Panc1 (cell line): ENCODE measurements around the gene GLI1. TPM values are rescaled to one million over a fixed set of nuclear protein-coding genes. Genes with fewer than 3 reads are reported as not detected.
A peak's percentile ranks its signal among the peaks of the same experiment; 100 is the strongest.

Experiments used
- ATAC-seq: fragments of 200-7000 bp; cut with Tn5 transposase; 2 replicates; pipeline ENCODE4 v1.9.1; 2020; ENCODE audit warnings: mild to moderate bottlenecking, moderate library complexity
- BruUV-seq: library from RNA; stranded (reverse); fragments of 400-500 nt; replicated peaks from 2 replicates; lab custom pipeline; 2021; lab: Mats Ljungman, UMichigan
- CTCF ChIA-PET: fragments of 300-600 bp; sonication (Branson Sonifier 250); formaldehyde crosslinking; loops from one replicate; lab custom pipeline; 2022; ENCODE audit warnings: antibody characterized with exemption; lab: Charles Lee
- POLR2A ChIA-PET: fragments of 300-600 bp; sonication (Branson Sonifier 250); formaldehyde crosslinking; loops from one replicate; lab custom pipeline; 2022; ENCODE audit warnings: antibody characterized with exemption; lab: Charles Lee
- DNase-seq: peaks from one replicate; pipeline ENCODE4 v3.0.0-alpha.2; 2010; ENCODE audit warnings: low read depth, low spot score
- H3K27ac ChIP-seq: 2 replicates; pipeline ENCODE4 v1.5.1; 2011; ENCODE audit warnings: mild to moderate bottlenecking, low read length, inconsistent platforms
- H3K27me3 ChIP-seq: fragments of 200-500 bp; sonication (Bioruptor generic); 2 replicates; pipeline ENCODE4 v1.6.0; 2014; ENCODE audit warnings: low read length, inconsistent platforms; ENCODE audit not compliant: control insufficient read depth, insufficient read depth
- H3K36me3 ChIP-seq: fragments of 200-500 bp; sonication (Bioruptor generic); 2 replicates; pipeline ENCODE4 v1.5.1; 2014; ENCODE audit warnings: inconsistent platforms, mild to moderate bottlenecking, low read length, moderate library complexity; ENCODE audit not compliant: control insufficient read depth, insufficient read depth
- H3K4me1 ChIP-seq: 2 replicates; pipeline ENCODE4 v1.5.1; 2011; ENCODE audit warnings: inconsistent platforms, mild to moderate bottlenecking, low read length, moderate library complexity; ENCODE audit not compliant: control insufficient read depth, insufficient read depth
- H3K4me3 ChIP-seq, 2 experiments: 2 replicates each; pipeline ENCODE4 v1.5.1; 2011 to 2012; ENCODE audit warnings: low read depth in 2 of 2, low read length in 2 of 2, mild to moderate bottlenecking in 2 of 2, inconsistent platforms in 1 of 2, moderate library complexity in 1 of 2
- H3K9me3 ChIP-seq: fragments of 200-500 bp; sonication (Bioruptor generic); 2 replicates; pipeline ENCODE4 v1.5.1; 2014; ENCODE audit warnings: low read depth, mild to moderate bottlenecking, inconsistent platforms, low read length, moderate library complexity; ENCODE audit not compliant: control insufficient read depth, insufficient read depth
- POLR2AphosphoS5 ChIP-seq: IDR thresholded peaks from 2 replicates; pipeline ENCODE4 v1.6.1; 2012; ENCODE audit warnings: mild to moderate bottlenecking, low read depth, low read length, moderate library complexity
- SIN3A ChIP-seq: IDR thresholded peaks from 2 replicates; pipeline ENCODE4 v1.6.1; 2012; ENCODE audit warnings: low read depth, mild to moderate bottlenecking, low read length, moderate library complexity, borderline replicate concordance; ENCODE audit not compliant: insufficient read depth
- TCF7L2 ChIP-seq: IDR thresholded peaks from 2 replicates; pipeline ENCODE4 v1.6.1; 2011; ENCODE audit warnings: mild to moderate bottlenecking, low read depth, low read length, inconsistent platforms
- in situ Hi-C: cut with HindIII; loops from 2 replicates; pipeline ENCODE4 v1.10.0; 2016; ENCODE audit warnings: low sequenced_read_pairs, low pct_unique_long_range_greater_than_20kb
- intact Hi-C: fragments of 100-400 bp; cut with micrococcal nuclease; formaldehyde crosslinking; loops from one replicate; pipeline ENCODE4 v1.10.0; 2022; ENCODE audit not compliant: unreplicated experiment
- total RNA-seq: library from RNA; stranded (reverse); gene quantifications from one replicate; pipeline ENCODE4 v1.2.1, GENCODE V29; 2021; ENCODE audit not compliant: unreplicated experiment
- TF ChIP-seq, protein P1 (sequence below), 2 experiments: IDR thresholded peaks; 2 replicates each; pipeline ENCODE4 v1.6.1; 2011 to 2012; ENCODE audit warnings: low read depth in 2 of 2, control low read depth in 1 of 2, low read length in 1 of 2, mild to moderate bottlenecking in 1 of 2, moderate library complexity in 1 of 2; ENCODE audit not compliant: insufficient read depth in 1 of 2
- TF ChIP-seq, protein P2 (sequence below): fragments of 450-650 bp; IDR thresholded peaks from 2 replicates; pipeline ENCODE4 v1.5.1; 2017; ENCODE audit warnings: mild to moderate bottlenecking

The GLI1 gene
- total RNA-seq, 1 experiment from 2014 or later: 6.5 TPM

DNA sequence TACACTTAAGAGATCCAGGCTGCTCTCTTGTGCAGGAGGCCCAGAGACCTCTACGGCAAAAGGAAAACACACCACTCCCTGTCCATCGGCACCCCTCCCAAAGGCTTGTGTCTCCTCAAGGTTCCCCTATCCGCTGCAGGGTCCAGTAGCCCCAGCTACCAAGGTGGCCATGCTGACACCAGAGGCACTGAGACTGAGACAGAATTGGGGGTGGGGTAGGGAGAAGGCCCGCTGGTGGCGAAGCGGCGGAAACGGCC is 60.1 kb downstream of the GLI1 start:
- CTCF ChIA-PET: no interaction called here
- ATAC-seq: no peak
- POLR2A ChIA-PET: no interaction called here
- BruUV-seq: no TSS peak
- H3K9me3 ChIP-seq: no peaks in the 10 kb centered on the region
- in situ Hi-C loops (no loop called here), intact Hi-C loops (no loop called here)
- peaks cover 19% of the 10 kb centered on the region for H3K36me3 ChIP-seq
- peak overlapping the region; percentile 88 to 98 for H3K4me3 ChIP-seq
- no peak for DNase-seq
- no peaks in the 10 kb centered on the region for H3K27me3 ChIP-seq
- peak overlapping the region; percentile 96 for H3K27ac ChIP-seq
- TF ChIP-seq POLR2AphosphoS5 (no peak), SIN3A (no peak), TCF7L2 (no peak)
- TF ChIP-seq, protein P1, sequence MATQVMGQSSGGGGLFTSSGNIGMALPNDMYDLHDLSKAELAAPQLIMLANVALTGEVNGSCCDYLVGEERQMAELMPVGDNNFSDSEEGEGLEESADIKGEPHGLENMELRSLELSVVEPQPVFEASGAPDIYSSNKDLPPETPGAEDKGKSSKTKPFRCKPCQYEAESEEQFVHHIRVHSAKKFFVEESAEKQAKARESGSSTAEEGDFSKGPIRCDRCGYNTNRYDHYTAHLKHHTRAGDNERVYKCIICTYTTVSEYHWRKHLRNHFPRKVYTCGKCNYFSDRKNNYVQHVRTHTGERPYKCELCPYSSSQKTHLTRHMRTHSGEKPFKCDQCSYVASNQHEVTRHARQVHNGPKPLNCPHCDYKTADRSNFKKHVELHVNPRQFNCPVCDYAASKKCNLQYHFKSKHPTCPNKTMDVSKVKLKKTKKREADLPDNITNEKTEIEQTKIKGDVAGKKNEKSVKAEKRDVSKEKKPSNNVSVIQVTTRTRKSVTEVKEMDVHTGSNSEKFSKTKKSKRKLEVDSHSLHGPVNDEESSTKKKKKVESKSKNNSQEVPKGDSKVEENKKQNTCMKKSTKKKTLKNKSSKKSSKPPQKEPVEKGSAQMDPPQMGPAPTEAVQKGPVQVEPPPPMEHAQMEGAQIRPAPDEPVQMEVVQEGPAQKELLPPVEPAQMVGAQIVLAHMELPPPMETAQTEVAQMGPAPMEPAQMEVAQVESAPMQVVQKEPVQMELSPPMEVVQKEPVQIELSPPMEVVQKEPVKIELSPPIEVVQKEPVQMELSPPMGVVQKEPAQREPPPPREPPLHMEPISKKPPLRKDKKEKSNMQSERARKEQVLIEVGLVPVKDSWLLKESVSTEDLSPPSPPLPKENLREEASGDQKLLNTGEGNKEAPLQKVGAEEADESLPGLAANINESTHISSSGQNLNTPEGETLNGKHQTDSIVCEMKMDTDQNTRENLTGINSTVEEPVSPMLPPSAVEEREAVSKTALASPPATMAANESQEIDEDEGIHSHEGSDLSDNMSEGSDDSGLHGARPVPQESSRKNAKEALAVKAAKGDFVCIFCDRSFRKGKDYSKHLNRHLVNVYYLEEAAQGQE (IDR thresholded peaks at IDR 0.05; ENCODE audit: insufficient read depth in 1 of 2, low read depth in 2 of 2, low read length in 1 of 2): no peak
- TF ChIP-seq, protein P2, sequence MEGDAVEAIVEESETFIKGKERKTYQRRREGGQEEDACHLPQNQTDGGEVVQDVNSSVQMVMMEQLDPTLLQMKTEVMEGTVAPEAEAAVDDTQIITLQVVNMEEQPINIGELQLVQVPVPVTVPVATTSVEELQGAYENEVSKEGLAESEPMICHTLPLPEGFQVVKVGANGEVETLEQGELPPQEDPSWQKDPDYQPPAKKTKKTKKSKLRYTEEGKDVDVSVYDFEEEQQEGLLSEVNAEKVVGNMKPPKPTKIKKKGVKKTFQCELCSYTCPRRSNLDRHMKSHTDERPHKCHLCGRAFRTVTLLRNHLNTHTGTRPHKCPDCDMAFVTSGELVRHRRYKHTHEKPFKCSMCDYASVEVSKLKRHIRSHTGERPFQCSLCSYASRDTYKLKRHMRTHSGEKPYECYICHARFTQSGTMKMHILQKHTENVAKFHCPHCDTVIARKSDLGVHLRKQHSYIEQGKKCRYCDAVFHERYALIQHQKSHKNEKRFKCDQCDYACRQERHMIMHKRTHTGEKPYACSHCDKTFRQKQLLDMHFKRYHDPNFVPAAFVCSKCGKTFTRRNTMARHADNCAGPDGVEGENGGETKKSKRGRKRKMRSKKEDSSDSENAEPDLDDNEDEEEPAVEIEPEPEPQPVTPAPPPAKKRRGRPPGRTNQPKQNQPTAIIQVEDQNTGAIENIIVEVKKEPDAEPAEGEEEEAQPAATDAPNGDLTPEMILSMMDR: no peak
- peaks cover 57% of the 10 kb centered on the region for H3K4me1 ChIP-seq

DNA sequence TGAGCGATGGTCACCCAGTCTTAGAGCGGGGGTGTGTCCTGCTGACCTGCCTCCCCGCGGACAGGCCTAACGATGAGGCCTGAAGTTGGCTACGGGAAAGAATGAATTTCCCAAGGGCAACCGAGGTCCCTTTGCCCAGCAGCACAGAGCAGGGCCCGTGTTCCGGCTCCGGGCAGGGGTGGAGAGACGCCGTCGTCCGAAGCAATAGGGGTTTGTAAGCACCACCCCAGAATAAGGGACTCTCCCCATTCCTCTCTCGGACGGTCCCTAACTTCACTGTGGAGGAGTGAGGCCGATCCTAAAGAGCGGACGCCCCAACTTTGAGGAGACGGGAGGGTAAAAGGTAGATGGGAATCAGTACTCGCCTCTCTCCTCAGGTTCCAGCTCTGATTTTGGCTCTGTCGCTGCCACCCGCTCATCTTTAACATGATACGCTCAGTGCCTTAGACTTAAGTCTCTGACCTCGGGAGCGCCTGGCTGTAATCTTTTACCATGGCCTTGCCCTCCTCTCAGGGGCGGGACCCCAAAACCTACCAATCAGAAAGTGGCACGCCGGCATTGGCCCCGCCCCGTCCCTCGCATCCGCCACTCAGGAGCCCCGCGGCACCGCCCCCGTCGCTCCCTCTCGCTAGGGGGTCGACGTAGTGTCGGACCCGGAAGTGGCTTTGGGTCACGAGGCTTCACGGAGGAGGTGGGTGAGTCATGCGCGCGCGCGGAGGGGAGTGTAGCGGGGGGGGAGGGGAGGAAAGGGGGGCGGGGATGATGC is 60.7 kb downstream of the GLI1 start, which contains the start of gene DDIT3:
TSS of gene DDIT3 (minus strand) at position 462 of the 766 bp plus-strand sequence. CDS start 3,108 bp downstream, outside the sequence.
- ChIA-PET CTCF (no interaction called here), POLR2A (interaction anchor here (0.6 kb wide), 1 partner anchor 866 kb away, joined by 3 read pairs; no protein-coding TSS in a partner anchor)
- Histone ChIP-seq H3K4me1 (peaks cover 54% of the 10 kb centered on the region), H3K36me3 (peaks cover 19% of the 10 kb centered on the region), H3K9me3 (no peaks in the 10 kb centered on the region), H3K4me3 (peak within 1 kb of the TSS; percentile 88 to 98), H3K27me3 (no peaks in the 10 kb centered on the region), H3K27ac (peak within 1 kb of the TSS; percentile 96)
- TF ChIP-seq TCF7L2 (no peak), SIN3A (peak; percentile 79; the same call in 1 of the 2 replicates), POLR2AphosphoS5 (peak; percentile 99)
- TF ChIP-seq, protein P1 (IDR thresholded peaks at IDR 0.05; ENCODE audit: insufficient read depth in 1 of 2, low read depth in 2 of 2, low read length in 1 of 2): peak; percentile 18 to 36; a peak in 2 of 4 replicates
- TF ChIP-seq, protein P2: no peak
- in situ Hi-C loops (no loop called here), intact Hi-C loops (no loop called here)
- DNase-seq: peak; percentile 95
- peak; percentile 81 for ATAC-seq
- BruUV-seq: TSS peak; percentile 83
